Measurements from ENCODE around the gene CACNB1.

DNA sequence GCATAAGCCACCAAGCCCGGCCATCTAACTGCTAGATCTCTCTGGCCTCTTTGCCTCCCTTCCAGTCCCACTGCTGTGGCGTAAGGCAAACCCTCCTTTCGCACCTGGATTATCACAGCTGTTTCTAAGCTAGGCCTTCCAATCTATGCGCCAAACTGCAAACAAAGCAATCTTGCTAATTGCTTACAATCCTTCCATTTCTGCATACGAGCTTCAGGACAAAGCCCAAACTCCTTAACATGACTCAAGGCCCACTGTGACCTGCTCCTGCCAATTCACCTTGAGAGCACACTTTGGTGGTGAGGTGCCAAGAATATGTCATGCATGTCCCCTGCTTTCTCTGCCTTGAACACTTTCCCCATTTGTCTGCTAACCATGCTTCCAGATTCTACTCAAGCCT, 25.5 kb downstream of the CACNB1 start:
- TF ChIP-seq EZH2phosphoT487 (IDR thresholded peaks at IDR 0.05; ENCODE audit: insufficient read depth, low read depth) (no peak), EZH2 (IDR thresholded peaks at IDR 0.05; ENCODE audit: insufficient read depth, poor library complexity, severe bottlenecking) (no peak)
